ENCODE measurements around the gene CMIP.
A peak's percentile ranks its signal among the peaks of the same experiment; 100 is the strongest.

The CMIP gene

GRCh38 chr16:81431554-81432353 lies 12.9 kb upstream of the CMIP start:
- Mint-ChIP-seq H3K4me1 (ENCODE audit: low read depth in 2 of 2) (peaks cover 3 to 5% of the 10 kb centered on the region in 2 donors), H3K27ac (peak overlapping the region in 1 of 2 donors; percentile 44), H3K36me3 (ENCODE audit: insufficient read depth) (no peaks in the 10 kb centered on the region), H3K4me3 (no peak overlapping the region), H3K27me3 (peaks cover 0 to 6% of the 10 kb centered on the region in 2 donors), H3K9me3 (no peaks in the 10 kb centered on the region)
- DNase-seq: no peak
- ATAC-seq (replicated peaks): no peak

- DNase-seq (no peak), ATAC-seq (replicated peaks) (no peak)
- Mint-ChIP-seq H3K27ac (no peak overlapping the region), H3K9me3 (no peaks in the 10 kb centered on the region), H3K36me3 (ENCODE audit: insufficient read depth) (no peaks in the 10 kb centered on the region), H3K4me1 (ENCODE audit: low read depth in 2 of 2) (peaks cover 6 to 12% of the 10 kb centered on the region in 2 donors), H3K27me3 (peaks cover 0 to 6% of the 10 kb centered on the region in 2 donors), H3K4me3 (no peak overlapping the region)
These were observed 11.6 kb upstream of the CMIP start for GRCh38 chr16:81432937-81433557.

GRCh38 chr16:81435103-81435502 lies 9.5 kb upstream of the CMIP start:
- H3K9me3 Mint-ChIP-seq: no peaks in the 10 kb centered on the region
- ATAC-seq (replicated peaks) (no peak), DNase-seq (no peak)
- no peak overlapping the region for H3K27ac Mint-ChIP-seq
- H3K4me1 Mint-ChIP-seq (ENCODE audit: low read depth in 2 of 2): peaks cover 7 to 18% of the 10 kb centered on the region in 2 donors
- no peak overlapping the region for H3K4me3 Mint-ChIP-seq
- peaks cover 3% of the 10 kb centered on the region for H3K36me3 Mint-ChIP-seq (ENCODE audit: insufficient read depth)
- H3K27me3 Mint-ChIP-seq: no peaks in the 10 kb centered on the region

GRCh38 chr16:81435567-81435966 lies 9.0 kb upstream of the CMIP start:
- peaks cover 3% of the 10 kb centered on the region for H3K36me3 Mint-ChIP-seq (ENCODE audit: insufficient read depth)
- no peaks in the 10 kb centered on the region for H3K27me3 Mint-ChIP-seq
- H3K9me3 Mint-ChIP-seq: no peaks in the 10 kb centered on the region
- ATAC-seq (replicated peaks): no peak
- peaks cover 7 to 18% of the 10 kb centered on the region in 2 donors for H3K4me1 Mint-ChIP-seq (ENCODE audit: low read depth in 2 of 2)
- no peak overlapping the region for H3K27ac Mint-ChIP-seq
- H3K4me3 Mint-ChIP-seq: no peak overlapping the region
- DNase-seq: no peak

- H3K9me3 Mint-ChIP-seq: no peaks in the 10 kb centered on the region
- no peaks in the 10 kb centered on the region for H3K27me3 Mint-ChIP-seq
- H3K4me1 Mint-ChIP-seq (ENCODE audit: low read depth in 2 of 2): peaks cover 8 to 18% of the 10 kb centered on the region in 2 donors
- ATAC-seq (replicated peaks) (no peak), DNase-seq (no peak)
- H3K36me3 Mint-ChIP-seq (ENCODE audit: insufficient read depth): peaks cover 3% of the 10 kb centered on the region
- no peak overlapping the region for H3K27ac Mint-ChIP-seq
- no peak overlapping the region for H3K4me3 Mint-ChIP-seq
These were observed 8.2 kb upstream of the CMIP start for GRCh38 chr16:81436386-81436785.

- Mint-ChIP-seq H3K36me3 (ENCODE audit: insufficient read depth) (peaks cover 6% of the 10 kb centered on the region), H3K27me3 (no peaks in the 10 kb centered on the region), H3K9me3 (no peaks in the 10 kb centered on the region), H3K4me1 (ENCODE audit: low read depth in 2 of 2) (peaks cover 14 to 25% of the 10 kb centered on the region in 2 donors), H3K4me3 (no peak overlapping the region), H3K27ac (peak overlapping the region in 1 of 2 donors; percentile 88)
- no peak for ATAC-seq (replicated peaks)
- no peak for DNase-seq
These were observed 6.7 kb upstream of the CMIP start for GRCh38 chr16:81437865-81438264.

- H3K36me3 Mint-ChIP-seq (ENCODE audit: insufficient read depth): peaks cover 28% of the 10 kb centered on the region
- no peak overlapping the region for H3K4me3 Mint-ChIP-seq
- ATAC-seq (replicated peaks): no peak
- no peak for DNase-seq
- peaks cover 28 to 39% of the 10 kb centered on the region in 2 donors for H3K4me1 Mint-ChIP-seq (ENCODE audit: low read depth in 2 of 2)
- no peaks in the 10 kb centered on the region for H3K27me3 Mint-ChIP-seq
- H3K27ac Mint-ChIP-seq: peak overlapping the region in 1 of 2 donors; percentile 68
- no peaks in the 10 kb centered on the region for H3K9me3 Mint-ChIP-seq
These were observed 3.5 kb upstream of the CMIP start for GRCh38 chr16:81440888-81441761.

GRCh38 chr16:81442220-81442915 lies 2.2 kb upstream of the CMIP start:
- Mint-ChIP-seq H3K27ac (peak overlapping the region; percentile 91 to 98), H3K36me3 (ENCODE audit: insufficient read depth) (peaks cover 33% of the 10 kb centered on the region), H3K4me1 (ENCODE audit: low read depth in 2 of 2) (peaks cover 41 to 45% of the 10 kb centered on the region in 2 donors), H3K4me3 (peak overlapping the region; percentile 84), H3K27me3 (no peaks in the 10 kb centered on the region), H3K9me3 (no peaks in the 10 kb centered on the region)
- peak; percentile 35 for ATAC-seq (replicated peaks)
- DNase-seq: peak in 2 of 3 experiments; percentile 35 to 37

- H3K27me3 Mint-ChIP-seq: no peaks in the 10 kb centered on the region
- ATAC-seq (replicated peaks) (peak; percentile 40), DNase-seq (peak in 1 of 3 experiments; percentile 52)
- H3K4me1 Mint-ChIP-seq (ENCODE audit: low read depth in 2 of 2): peaks cover 41 to 43% of the 10 kb centered on the region in 2 donors
- no peaks in the 10 kb centered on the region for H3K9me3 Mint-ChIP-seq
- peak overlapping the region; percentile 91 to 98 for H3K27ac Mint-ChIP-seq
- H3K36me3 Mint-ChIP-seq (ENCODE audit: insufficient read depth): peaks cover 38% of the 10 kb centered on the region
- peak overlapping the region; percentile 84 for H3K4me3 Mint-ChIP-seq
These were observed 1.5 kb upstream of the CMIP start for GRCh38 chr16:81442916-81443687.

- Mint-ChIP-seq H3K4me3 (peak overlapping the region; percentile 84), H3K36me3 (ENCODE audit: insufficient read depth) (peaks cover 38% of the 10 kb centered on the region), H3K27me3 (no peaks in the 10 kb centered on the region), H3K9me3 (no peaks in the 10 kb centered on the region), H3K4me1 (ENCODE audit: low read depth in 2 of 2) (peaks cover 39 to 46% of the 10 kb centered on the region in 2 donors), H3K27ac (peak overlapping the region; percentile 91 to 98)
- DNase-seq (peak in 1 of 3 experiments; percentile 12), ATAC-seq (replicated peaks) (no peak)
These were observed 740 bp upstream of the CMIP start for GRCh38 chr16:81443688-81444447.

GRCh38 chr16:81445143-81445961 lies 744 bp downstream of the CMIP start:
- Mint-ChIP-seq H3K4me3 (peak overlapping the region; percentile 95 to 98), H3K27ac (peak overlapping the region; percentile 95 to 97), H3K36me3 (ENCODE audit: insufficient read depth) (peaks cover 34% of the 10 kb centered on the region), H3K4me1 (ENCODE audit: low read depth in 2 of 2) (peaks cover 50 to 56% of the 10 kb centered on the region in 2 donors), H3K27me3 (no peaks in the 10 kb centered on the region), H3K9me3 (no peaks in the 10 kb centered on the region)
- peak; percentile 32 to 51 (median 34) for DNase-seq
- ATAC-seq (replicated peaks): peak; percentile 14

Data from effector memory CD8-positive, alpha-beta T cell (primary cell).